ENCODE measurements around the gene CDK9.

GRCh38 chr9:127773272-127773671, 12.6 kb upstream of the CDK9 start:
- TF ChIP-seq CTCF (conservative IDR thresholded peaks at IDR 0.05; ENCODE audit: low read depth, low read length) (no peak), EZH2 (IDR thresholded peaks at IDR 0.05; ENCODE audit: borderline replicate concordance, low read depth, low read length, poor library complexity, severe bottlenecking) (no peak)
